Activated CD8-positive, alpha-beta T cell treated with anti-CD3 and anti-CD28 coated beads for 36 hours (primary cell): Measurements from ENCODE around the gene PCDHB9. TPM values are rescaled to one million over a fixed set of nuclear protein-coding genes. Genes with fewer than 3 reads are reported as not detected.
"Not testable (repeated sequence)": the region's sequence is repeated elsewhere in the genome, so short reads cannot be mapped to it uniquely, and the experiment has no call there.

Experiments
- ATAC-seq: fragments of 200-7000 bp; cut with Tn5 transposase; one replicate; pipeline ENCODE4 v1.10.0; 2021; ENCODE audit warnings: mild to moderate bottlenecking, moderate library complexity
- CTCF ChIA-PET: fragments of 350-600 bp; sonication (Branson Sonifier 250); formaldehyde crosslinking; loops from one replicate; lab custom pipeline; 2021; ENCODE audit warnings: antibody characterized with exemption; lab: Charles Lee
- POLR2A ChIA-PET: fragments of 350-600 bp; sonication (Branson Sonifier 250); formaldehyde crosslinking; loops from one replicate; lab custom pipeline; 2021; ENCODE audit warnings: antibody characterized with exemption; lab: Charles Lee
- DNase-seq: peaks from one replicate; pipeline ENCODE4 v3.0.0-alpha.2; 2020
- H3K27ac Mint-ChIP-seq: one replicate; pipeline ENCODE4 v1.8.0; 2021; ENCODE audit warnings: mild to moderate bottlenecking, mixed read lengths
- H3K27me3 Mint-ChIP-seq: one replicate; pipeline ENCODE4 v1.8.0; 2021; ENCODE audit warnings: mixed read lengths
- H3K36me3 Mint-ChIP-seq: one replicate; pipeline ENCODE4 v1.8.0; 2021; ENCODE audit warnings: low read depth, mixed read lengths
- H3K4me1 Mint-ChIP-seq: one replicate; pipeline ENCODE4 v1.8.0; 2021; ENCODE audit warnings: low read depth, mixed read lengths
- H3K4me3 Mint-ChIP-seq: one replicate; pipeline ENCODE4 v1.8.0; 2021; ENCODE audit warnings: mild to moderate bottlenecking, moderate library complexity, mixed read lengths
- H3K9me3 Mint-ChIP-seq: one replicate; pipeline ENCODE4 v1.8.0; 2021; ENCODE audit warnings: mixed read lengths
- intact Hi-C: fragments of 100-400 bp; cut with micrococcal nuclease; formaldehyde crosslinking; loops from one replicate; pipeline ENCODE4 v1.10.0; 2022
- total RNA-seq, 2 experiments: library from RNA; stranded (reverse); gene quantifications; one replicate each; pipeline ENCODE4 v1.2.3, GENCODE V29; 2021
- TF ChIP-seq, protein P1 (sequence below): fragments of 200-600 bp; IDR thresholded peaks from one replicate; pipeline ENCODE4 v1.8.0; 2022; ENCODE audit warnings: antibody characterized with exemption, mild to moderate bottlenecking

PCDHB9 gene
- not detected for total RNA-seq

DNA sequence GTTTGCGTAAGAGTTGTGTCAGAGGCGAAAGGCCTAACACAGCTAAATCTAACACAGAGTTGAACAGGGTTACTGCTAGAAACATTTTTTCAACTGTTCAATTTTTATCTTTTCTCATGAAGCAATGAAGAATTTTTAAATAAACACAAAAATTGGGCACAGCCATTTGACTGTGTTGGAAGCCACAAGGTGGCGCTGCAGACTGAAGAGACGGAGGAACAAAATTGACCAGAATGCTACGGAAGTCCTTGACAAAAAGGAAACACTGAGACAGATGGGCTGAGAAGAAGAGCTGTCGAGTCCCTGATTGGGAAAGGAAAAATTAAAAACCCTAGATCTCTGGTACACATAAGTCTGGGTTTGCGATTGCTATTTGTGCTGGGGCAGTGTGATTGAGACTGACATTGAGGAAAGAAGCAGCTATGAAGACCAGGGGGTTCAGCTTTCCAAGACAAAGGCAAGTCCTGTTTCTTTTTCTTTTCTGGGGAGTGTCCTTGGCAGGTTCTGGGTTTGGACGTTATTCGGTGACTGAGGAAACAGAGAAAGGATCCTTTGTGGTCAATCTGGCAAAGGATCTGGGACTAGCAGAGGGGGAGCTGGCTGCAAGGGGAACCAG lies at the start of gene PCDHB9:
Gene PCDHB9 (plus strand): TSS at position 265 of the 616 bp plus-strand sequence. CDS start 158 bp downstream, at position 423.
- Mint-ChIP-seq H3K27me3 (peaks cover 42% of the 10 kb centered on the region), H3K9me3 (peaks cover 16% of the 10 kb centered on the region), H3K4me1 (peaks cover 4% of the 10 kb centered on the region), H3K27ac (no peak within 1 kb of the TSS), H3K4me3 (peak within 1 kb of the TSS; percentile 6), H3K36me3 (peaks cover 6% of the 10 kb centered on the region)
- ChIA-PET POLR2A (no interaction called here), CTCF (interaction anchor here (0.5 to 2.0 kb wide), 18 partner anchors 10 to 376 kb away, joined by 3 to 12 read pairs (median 4); partner anchors contain the start of genes PCDHB11, PCDHB6, PCDHB8 and PCDHGA11)
- TF ChIP-seq, protein P1, sequence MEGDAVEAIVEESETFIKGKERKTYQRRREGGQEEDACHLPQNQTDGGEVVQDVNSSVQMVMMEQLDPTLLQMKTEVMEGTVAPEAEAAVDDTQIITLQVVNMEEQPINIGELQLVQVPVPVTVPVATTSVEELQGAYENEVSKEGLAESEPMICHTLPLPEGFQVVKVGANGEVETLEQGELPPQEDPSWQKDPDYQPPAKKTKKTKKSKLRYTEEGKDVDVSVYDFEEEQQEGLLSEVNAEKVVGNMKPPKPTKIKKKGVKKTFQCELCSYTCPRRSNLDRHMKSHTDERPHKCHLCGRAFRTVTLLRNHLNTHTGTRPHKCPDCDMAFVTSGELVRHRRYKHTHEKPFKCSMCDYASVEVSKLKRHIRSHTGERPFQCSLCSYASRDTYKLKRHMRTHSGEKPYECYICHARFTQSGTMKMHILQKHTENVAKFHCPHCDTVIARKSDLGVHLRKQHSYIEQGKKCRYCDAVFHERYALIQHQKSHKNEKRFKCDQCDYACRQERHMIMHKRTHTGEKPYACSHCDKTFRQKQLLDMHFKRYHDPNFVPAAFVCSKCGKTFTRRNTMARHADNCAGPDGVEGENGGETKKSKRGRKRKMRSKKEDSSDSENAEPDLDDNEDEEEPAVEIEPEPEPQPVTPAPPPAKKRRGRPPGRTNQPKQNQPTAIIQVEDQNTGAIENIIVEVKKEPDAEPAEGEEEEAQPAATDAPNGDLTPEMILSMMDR: peak; percentile 56
- peak; percentile 59 for DNase-seq
- no peak for ATAC-seq
- intact Hi-C loops: no loop called here

DNA sequence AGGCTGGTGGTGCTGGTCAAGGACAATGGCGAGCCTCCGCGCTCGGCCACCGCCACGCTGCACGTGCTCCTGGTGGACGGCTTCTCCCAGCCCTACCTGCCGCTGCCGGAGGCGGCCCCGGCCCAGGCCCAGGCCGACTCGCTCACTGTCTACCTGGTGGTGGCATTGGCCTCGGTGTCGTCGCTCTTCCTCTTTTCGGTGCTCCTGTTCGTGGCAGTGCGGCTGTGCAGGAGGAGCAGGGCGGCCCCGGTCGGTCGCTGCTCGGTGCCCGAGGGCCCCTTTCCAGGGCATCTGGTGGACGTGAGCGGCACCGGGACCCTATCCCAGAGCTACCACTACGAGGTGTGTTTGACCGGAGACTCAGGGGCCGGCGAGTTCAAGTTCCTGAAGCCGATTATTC lies 49.6 kb upstream of the PCDHB9 start:
- DNase-seq, H3K36me3 Mint-ChIP-seq, ATAC-seq, intact Hi-C loops, POLR2A ChIA-PET, H3K4me3 Mint-ChIP-seq, CTCF ChIA-PET, H3K4me1 Mint-ChIP-seq, H3K27ac Mint-ChIP-seq: not testable (repeated sequence)
- H3K9me3 Mint-ChIP-seq: peaks cover 23% of the 10 kb centered on the region
- H3K27me3 Mint-ChIP-seq: peaks cover 12% of the 10 kb centered on the region

DNA sequence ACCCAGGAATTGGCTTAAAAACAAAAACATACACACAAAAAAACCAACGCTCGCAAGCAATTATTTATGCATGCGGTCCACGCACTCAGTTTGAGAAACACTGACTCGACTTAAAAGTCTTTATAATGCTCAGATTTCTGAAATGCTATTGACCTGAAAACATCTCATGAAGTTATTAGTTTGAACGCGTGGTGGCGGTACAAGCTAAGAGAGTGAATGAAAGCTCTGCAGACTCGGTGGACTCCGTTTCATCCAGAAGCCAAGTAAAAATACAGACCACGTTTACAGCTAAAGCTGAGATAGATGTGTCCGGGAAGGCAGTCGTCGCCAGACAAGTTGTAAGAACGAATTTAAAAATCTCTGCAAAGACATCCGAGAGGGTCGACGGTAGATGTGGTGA lies 37.1 kb upstream of the PCDHB9 start, which contains the start of gene PCDHB6:
Gene PCDHB6 (plus strand): TSS at position 246 of the 400 bp plus-strand sequence. CDS start 201 bp downstream, outside the sequence.
- TF ChIP-seq, protein P1: no peak
- H3K4me1 Mint-ChIP-seq: no peaks in the 10 kb centered on the region
- CTCF ChIA-PET: interaction anchor here (0.9 to 1.3 kb wide), 7 partner anchors 9 to 415 kb away, joined by 3 to 5 read pairs (median 3); partner anchors contain the start of gene PCDHB9
- H3K4me3 Mint-ChIP-seq: no peak within 1 kb of the TSS
- peak; percentile 28 for DNase-seq
- peaks cover 31% of the 10 kb centered on the region for H3K27me3 Mint-ChIP-seq
- peaks cover 17% of the 10 kb centered on the region for H3K36me3 Mint-ChIP-seq
- POLR2A ChIA-PET: no interaction called here
- intact Hi-C loops: no loop called here
- H3K27ac Mint-ChIP-seq: no peak within 1 kb of the TSS
- H3K9me3 Mint-ChIP-seq: peaks cover 16% of the 10 kb centered on the region
- no peak for ATAC-seq

DNA sequence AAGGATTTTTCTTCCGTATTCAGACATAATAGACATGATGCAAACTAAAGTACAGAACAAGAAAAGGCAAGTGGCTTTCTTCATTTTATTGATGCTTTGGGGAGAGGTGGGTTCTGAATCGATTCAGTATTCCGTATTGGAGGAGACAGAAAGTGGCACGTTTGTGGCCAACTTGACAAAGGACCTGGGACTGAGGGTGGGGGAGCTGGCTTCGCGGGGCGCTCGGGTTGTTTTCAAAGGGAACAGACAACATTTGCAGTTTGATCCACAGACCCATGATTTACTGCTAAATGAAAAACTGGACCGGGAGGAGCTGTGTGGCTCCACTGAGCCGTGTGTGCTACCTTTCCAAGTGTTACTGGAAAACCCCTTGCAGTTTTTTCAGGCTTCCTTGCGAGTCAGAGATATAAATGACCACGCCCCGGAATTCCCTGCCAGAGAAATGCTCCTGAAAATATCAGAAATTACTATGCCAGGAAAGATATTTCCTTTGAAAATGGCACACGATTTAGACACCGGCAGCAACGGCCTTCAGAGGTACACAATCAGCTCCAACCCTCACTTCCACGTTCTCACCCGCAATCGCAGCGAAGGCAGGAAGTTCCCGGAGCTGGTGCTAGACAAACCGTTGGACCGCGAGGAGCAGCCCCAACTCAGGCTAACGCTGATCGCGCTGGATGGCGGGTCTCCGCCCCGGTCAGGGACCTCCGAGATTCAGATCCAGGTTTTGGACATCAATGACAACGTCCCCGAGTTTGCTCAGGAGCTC lies 36.6 kb upstream of the PCDHB9 start:
- H3K27ac Mint-ChIP-seq: no peak overlapping the region
- DNase-seq (no peak), ATAC-seq (no peak)
- intact Hi-C loops: no loop called here
- H3K9me3 Mint-ChIP-seq: peaks cover 16% of the 10 kb centered on the region
- peaks cover 17% of the 10 kb centered on the region for H3K36me3 Mint-ChIP-seq
- H3K27me3 Mint-ChIP-seq: peaks cover 31% of the 10 kb centered on the region
- TF ChIP-seq, protein P1: no peak
- H3K4me3 Mint-ChIP-seq: no peak overlapping the region
- CTCF ChIA-PET: interaction anchor here (0.9 to 1.3 kb wide), 7 partner anchors 8 to 414 kb away, joined by 3 to 5 read pairs (median 3); partner anchors contain the start of gene PCDHB9
- no peaks in the 10 kb centered on the region for H3K4me1 Mint-ChIP-seq
- POLR2A ChIA-PET: interaction anchor here (0.5 kb wide), 1 partner anchor 656 kb away, joined by 3 read pairs; no protein-coding TSS in a partner anchor

DNA sequence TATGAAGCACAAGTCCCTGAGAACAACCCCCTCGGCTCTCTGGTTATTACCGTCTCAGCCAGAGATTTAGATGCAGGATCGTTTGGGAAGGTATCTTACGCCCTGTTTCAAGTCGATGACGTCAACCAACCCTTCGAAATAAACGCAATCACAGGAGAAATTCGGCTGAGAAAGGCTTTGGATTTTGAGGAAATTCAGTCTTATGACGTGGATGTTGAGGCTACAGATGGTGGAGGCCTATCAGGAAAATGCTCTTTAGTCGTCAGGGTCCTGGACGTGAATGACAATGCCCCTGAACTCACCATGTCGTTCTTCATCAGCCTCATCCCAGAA lies 36.0 kb upstream of the PCDHB9 start:
- CTCF ChIA-PET: interaction anchor here (1.2 kb wide), 1 partner anchor 333 kb away, joined by 5 read pairs; no protein-coding TSS in a partner anchor
- no peak for DNase-seq

DNA sequence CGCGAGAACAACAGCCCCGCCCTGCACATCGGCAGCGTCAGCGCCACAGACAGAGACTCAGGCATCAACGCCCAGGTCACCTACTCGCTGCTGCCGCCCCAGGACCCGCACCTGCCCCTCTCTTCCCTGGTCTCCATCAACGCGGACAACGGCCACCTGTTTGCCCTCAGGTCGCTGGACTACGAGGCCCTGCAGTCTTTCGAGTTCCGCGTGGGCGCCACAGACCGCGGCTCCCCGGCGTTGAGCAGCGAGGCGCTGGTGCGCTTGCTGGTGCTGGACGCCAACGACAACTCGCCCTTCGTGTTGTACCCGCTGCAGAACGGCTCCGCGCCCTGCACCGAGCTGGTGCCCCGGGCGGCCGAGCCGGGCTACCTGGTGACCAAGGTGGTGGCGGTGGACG lies 35.3 kb upstream of the PCDHB9 start:
- H3K4me1 Mint-ChIP-seq, POLR2A ChIA-PET, ATAC-seq, CTCF ChIA-PET, intact Hi-C loops, H3K27ac Mint-ChIP-seq, DNase-seq, H3K4me3 Mint-ChIP-seq: not testable (repeated sequence)
- peaks cover 24% of the 10 kb centered on the region for H3K9me3 Mint-ChIP-seq
- peaks cover 38% of the 10 kb centered on the region for H3K27me3 Mint-ChIP-seq
- H3K36me3 Mint-ChIP-seq: peaks cover 17% of the 10 kb centered on the region

More for the DNA sequence above, 36.0 kb upstream of the PCDHB9 start:
- H3K27me3 Mint-ChIP-seq: peaks cover 35% of the 10 kb centered on the region
- POLR2A ChIA-PET: no interaction called here
- no peak for ATAC-seq
- peaks cover 18% of the 10 kb centered on the region for H3K9me3 Mint-ChIP-seq
- intact Hi-C loops: no loop called here
- H3K36me3 Mint-ChIP-seq: peaks cover 17% of the 10 kb centered on the region
- H3K4me1 Mint-ChIP-seq: no peaks in the 10 kb centered on the region
- H3K27ac Mint-ChIP-seq: no peak overlapping the region
- H3K4me3 Mint-ChIP-seq: no peak overlapping the region
- TF ChIP-seq, protein P1: no peak

DNA sequence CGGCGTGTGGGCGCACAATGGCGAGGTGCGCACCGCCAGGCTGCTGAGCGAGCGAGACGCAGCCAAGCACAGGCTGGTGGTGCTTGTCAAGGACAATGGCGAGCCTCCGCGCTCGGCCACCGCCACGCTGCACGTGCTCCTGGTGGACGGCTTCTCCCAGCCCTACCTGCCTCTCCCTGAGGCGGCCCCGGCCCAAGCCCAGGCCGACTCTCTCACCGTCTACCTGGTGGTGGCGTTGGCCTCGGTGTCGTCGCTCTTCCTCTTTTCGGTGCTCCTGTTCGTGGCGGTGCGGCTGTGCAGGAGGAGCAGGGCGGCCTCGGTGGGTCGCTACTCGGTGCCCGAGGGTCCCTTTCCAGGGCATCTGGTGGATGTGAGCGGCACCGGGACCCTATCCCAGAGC lies 34.9 kb upstream of the PCDHB9 start:
- H3K27me3 Mint-ChIP-seq: peaks cover 39% of the 10 kb centered on the region
- POLR2A ChIA-PET, H3K4me3 Mint-ChIP-seq, H3K4me1 Mint-ChIP-seq, DNase-seq, ATAC-seq, intact Hi-C loops, CTCF ChIA-PET, H3K27ac Mint-ChIP-seq: not testable (repeated sequence)
- peaks cover 17% of the 10 kb centered on the region for H3K36me3 Mint-ChIP-seq
- H3K9me3 Mint-ChIP-seq: peaks cover 27% of the 10 kb centered on the region
